K562 (cell line): ENCODE results near the gene MARS1. TPM values are rescaled to one million over a fixed set of nuclear protein-coding genes. Genes with fewer than 3 reads are reported as not detected.

Experiments
- ELK1 ChIP-seq: sonication (generic); formaldehyde crosslinking; IDR thresholded peaks from 2 replicates; pipeline ENCODE4 v1.8.1; 2022; ENCODE audit warnings: missing genetic modification reagents
- ETS2 ChIP-seq: IDR thresholded peaks from 2 replicates; pipeline ENCODE4 v1.6.1; 2016; ENCODE audit warnings: borderline replicate concordance, missing genetic modification characterization, mild to moderate bottlenecking, moderate library complexity, missing compliant biosample characterization; ENCODE audit not compliant: poor library complexity, severe bottlenecking
- HMG20B ChIP-seq: fragments of 250-450 bp; sonication (Bioruptor Pico); IDR thresholded peaks from 2 replicates; pipeline ENCODE4 v1.5.0; 2021; ENCODE audit warnings: mild to moderate bottlenecking
- KDM4B ChIP-seq, 2 experiments: fragments of 450-650 bp in 1 of 2; sonication (generic) in 1 of 2; IDR thresholded peaks; 2 replicates each; pipeline ENCODE4 v1.6.1; 2016 to 2017; ENCODE audit warnings: borderline replicate concordance in 2 of 2, antibody characterized with exemption in 1 of 2, low read depth in 1 of 2, mild to moderate bottlenecking in 1 of 2
- MYNN ChIP-seq, 2 experiments: sonication (generic); formaldehyde crosslinking in 1 of 2; IDR thresholded peaks; 2 replicates each; pipeline versions ENCODE4 v1.5.0 to v1.6.1; 2016 to 2020; ENCODE audit warnings: antibody characterized with exemption in 1 of 2, missing genetic modification reagents in 1 of 2
- NR2F6 ChIP-seq: fragments of 450-650 bp; formaldehyde crosslinking; IDR thresholded peaks from 2 replicates; pipeline ENCODE4 v1.4.0; 2020; ENCODE audit warnings: mild to moderate bottlenecking
- NRF1 ChIP-seq, 2 experiments: fragments of 450-650 bp; IDR thresholded peaks in 1 of 2; conservative IDR thresholded peaks in 1 of 2; 2 replicates each; pipeline ENCODE4 v1.6.1; 2014; ENCODE audit warnings: mild to moderate bottlenecking in 2 of 2
- OTX1 ChIP-seq: fragments of 450-650 bp; formaldehyde crosslinking; IDR thresholded peaks from 2 replicates; pipeline ENCODE4 v1.4.0; 2022; ENCODE audit warnings: mild to moderate bottlenecking
- RNF219 ChIP-seq: fragments of 250-450 bp; sonication (Bioruptor Pico); IDR thresholded peaks from 2 replicates; pipeline ENCODE4 v1.5.0; 2022; ENCODE audit warnings: mild to moderate bottlenecking
- TAL1 ChIP-seq: fragments of 450-650 bp; IDR thresholded peaks from 2 replicates; pipeline ENCODE4 v1.6.1; 2016; ENCODE audit warnings: mild to moderate bottlenecking
- TEAD1 ChIP-seq, 2 experiments: fragments of 450-650 bp in 1 of 2; sonication (generic) in 1 of 2; formaldehyde crosslinking; IDR thresholded peaks; 2 replicates each; pipeline versions ENCODE4 v1.4.0 to v1.8.0; 2020 to 2022; ENCODE audit warnings: mild to moderate bottlenecking in 2 of 2, missing genetic modification reagents in 1 of 2
- ZBTB5 ChIP-seq: fragments of 450-650 bp; IDR thresholded peaks from 2 replicates; pipeline ENCODE4 v1.6.1; 2017; ENCODE audit warnings: antibody characterized with exemption
- ZNF197 ChIP-seq: fragments of 200-800 bp; sonication (Bioruptor generic); IDR thresholded peaks from 2 replicates; pipeline ENCODE4 v1.6.1; 2016; ENCODE audit warnings: low read depth, missing genetic modification characterization, missing compliant biosample characterization
- ZNF274 ChIP-seq: IDR thresholded peaks from 2 replicates; pipeline ENCODE4 v1.6.1; 2011; ENCODE audit warnings: low read depth, mild to moderate bottlenecking, low read length, moderate library complexity, borderline replicate concordance
- ZNF280A ChIP-seq: fragments of 450-650 bp; IDR thresholded peaks from 2 replicates; pipeline ENCODE4 v1.6.1; 2018; ENCODE audit warnings: mild to moderate bottlenecking, low read depth; ENCODE audit not compliant: partially characterized antibody
- ZNF347 ChIP-seq: fragments of 450-650 bp; formaldehyde crosslinking; IDR thresholded peaks from 2 replicates; pipeline ENCODE4 v1.4.0; 2020; ENCODE audit warnings: low read depth, mild to moderate bottlenecking, moderate library complexity
- polyA plus RNA-seq, 8 experiments: library from polyadenylated mRNA; depleted of rRNA in 4 of 8; stranded (reverse) in 5 of 8; unstranded in 3 of 8; fragments of >200 nt; fragmentation: Nextera tagmentation in 2 of 8; fragmentation: Illumina TruSeq in 1 of 8; extraction: Ambion mirVana in 2 of 8; extraction: Trizol in 1 of 8; gene quantifications; 2 replicates each; pipeline versions ENCODE4 v1.2.1 to v1.2.3, GENCODE V29; 2011 to 2014; ENCODE audit warnings: inconsistent platforms in 1 of 8, missing spikeins in 1 of 8
- total RNA-seq, 7 experiments: library from RNA; depleted of rRNA in 6 of 7; stranded (reverse); fragments of >200 nt in 6 of 7; fragmentation: Illumina TruSeq in 2 of 7; extraction: Trizol in 2 of 7; gene quantifications; 2 replicates each; pipeline versions ENCODE4 v1.2.1 to v1.2.3, GENCODE V29; 2011 to 2021; ENCODE audit warnings: low replicate concordance in 1 of 7

The MARS1 gene
- total and polyA plus RNA-seq, 9 of the 15 experiments (the other 6 are each of a cell fraction or from before 2014, with no cell fraction given), result 117 to 382 (median 220) TPM

- TF ChIP-seq KDM4B (IDR thresholded peaks at IDR 0.05; ENCODE audit: borderline replicate concordance in 2 of 2, low read depth in 1 of 2) (no peak), ZNF280A (no peak), OTX1 (no peak), NRF1 (conservative IDR thresholded peaks at IDR 0.05 in 1 of 2, IDR thresholded peaks at IDR 0.05 in 1 of 2) (no peak), MYNN (IDR thresholded peaks at IDR 0.05) (no peak), MYNN (CRISPR knock-in tag; IDR thresholded peaks at IDR 0.05) (no peak), ELK1 (no peak), ZNF274 (no peak), TAL1 (no peak), HMG20B (CRISPR knock-in tag) (no peak), NR2F6 (CRISPR knock-in tag) (no peak), TEAD1 (CRISPR knock-in tag; IDR thresholded peaks at IDR 0.05) (peak in 1 of 2 experiments; percentile 53; a peak in 1 of 4 replicates), ZNF197 (CRISPR knock-in tag) (0 out of 2 replicates have a peak, but pooled peaks have one; percentile 69), ZBTB5 (no peak), RNF219 (no peak), ETS2 (tag) (no peak), ZNF347 (CRISPR knock-in tag) (no peak)
These were observed 33.7 kb downstream of the MARS1 start (continued) for GRCh38 chr12:57521525-57522010.
